ENCODE measurements around the gene PGLYRP1. TPM values are rescaled to one million over a fixed set of nuclear protein-coding genes. Genes with fewer than 3 reads are reported as not detected.

The PGLYRP1 gene
- total and polyA plus RNA-seq, 4 donors: 0.25 to 13.9 (median 0.76) TPM

DNA sequence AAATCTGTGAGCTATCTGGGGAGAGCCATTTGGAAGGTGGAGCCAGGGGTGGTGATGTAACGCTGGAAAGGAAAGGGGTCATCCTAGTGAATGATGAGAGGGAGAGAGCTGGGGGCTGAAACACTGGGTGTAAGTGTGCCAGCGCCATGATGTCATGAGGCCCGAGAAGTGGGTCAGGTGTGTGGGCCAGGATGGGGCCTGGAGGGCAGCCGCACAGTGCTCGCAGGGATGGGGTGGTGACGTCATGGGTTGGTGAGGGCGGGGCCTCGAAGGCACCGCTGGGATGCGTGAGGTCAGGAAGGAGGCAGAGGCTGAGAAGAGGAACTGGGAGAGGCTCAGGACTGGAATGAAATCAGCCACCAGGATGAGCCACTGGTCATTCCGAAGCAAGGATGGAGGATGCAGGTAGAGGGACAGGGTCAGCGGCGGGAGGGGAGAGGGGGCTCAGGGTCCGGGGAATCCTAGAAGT, 23.2 kb downstream of the PGLYRP1 start:
- no peak for DNase-seq (ENCODE audit: low spot score)
- no peak for TF ChIP-seq TAF1 (conservative IDR thresholded peaks at IDR 0.05)
- no peak for TF ChIP-seq FOXA2 (IDR thresholded peaks at IDR 0.05)
- no peak for TF ChIP-seq HNF4G (IDR thresholded peaks at IDR 0.05)
- TF ChIP-seq, protein P1, sequence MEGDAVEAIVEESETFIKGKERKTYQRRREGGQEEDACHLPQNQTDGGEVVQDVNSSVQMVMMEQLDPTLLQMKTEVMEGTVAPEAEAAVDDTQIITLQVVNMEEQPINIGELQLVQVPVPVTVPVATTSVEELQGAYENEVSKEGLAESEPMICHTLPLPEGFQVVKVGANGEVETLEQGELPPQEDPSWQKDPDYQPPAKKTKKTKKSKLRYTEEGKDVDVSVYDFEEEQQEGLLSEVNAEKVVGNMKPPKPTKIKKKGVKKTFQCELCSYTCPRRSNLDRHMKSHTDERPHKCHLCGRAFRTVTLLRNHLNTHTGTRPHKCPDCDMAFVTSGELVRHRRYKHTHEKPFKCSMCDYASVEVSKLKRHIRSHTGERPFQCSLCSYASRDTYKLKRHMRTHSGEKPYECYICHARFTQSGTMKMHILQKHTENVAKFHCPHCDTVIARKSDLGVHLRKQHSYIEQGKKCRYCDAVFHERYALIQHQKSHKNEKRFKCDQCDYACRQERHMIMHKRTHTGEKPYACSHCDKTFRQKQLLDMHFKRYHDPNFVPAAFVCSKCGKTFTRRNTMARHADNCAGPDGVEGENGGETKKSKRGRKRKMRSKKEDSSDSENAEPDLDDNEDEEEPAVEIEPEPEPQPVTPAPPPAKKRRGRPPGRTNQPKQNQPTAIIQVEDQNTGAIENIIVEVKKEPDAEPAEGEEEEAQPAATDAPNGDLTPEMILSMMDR (IDR thresholded peaks at IDR 0.05; ENCODE audit: low read depth, low read length, missing input control): no peak
- TF ChIP-seq ATF3 (IDR thresholded peaks at IDR 0.05): no peak
- no peak for TF ChIP-seq SP1 (IDR thresholded peaks at IDR 0.05)
- no peak for TF ChIP-seq ZBTB33 (IDR thresholded peaks at IDR 0.05)
- TF ChIP-seq RAD21 (IDR thresholded peaks at IDR 0.05): no peak
- TF ChIP-seq, protein P2, sequence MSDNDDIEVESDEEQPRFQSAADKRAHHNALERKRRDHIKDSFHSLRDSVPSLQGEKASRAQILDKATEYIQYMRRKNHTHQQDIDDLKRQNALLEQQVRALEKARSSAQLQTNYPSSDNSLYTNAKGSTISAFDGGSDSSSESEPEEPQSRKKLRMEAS (IDR thresholded peaks at IDR 0.05): no peak
- H3K27me3 ChIP-seq (ENCODE audit: control insufficient read depth in 4 of 4, insufficient read depth in 4 of 4, low read length in 3 of 4): no peaks in the 10 kb centered on the region
- H3K9ac ChIP-seq (ENCODE audit: low read depth in 1 of 2, low read length in 2 of 2): no peak overlapping the region
- H3K4me1 ChIP-seq (ENCODE audit: control insufficient read depth in 4 of 4, insufficient read depth in 4 of 4, low read length in 3 of 4): peaks cover 0 to 13% (median 7%) of the 10 kb centered on the region in 4 donors
- H3K36me3 ChIP-seq (ENCODE audit: control insufficient read depth in 4 of 4, insufficient read depth in 3 of 4, low read depth in 1 of 4, low read length in 3 of 4): peaks cover 0 to 6% (median 1%) of the 10 kb centered on the region in 4 donors
- 29% methylated on average over 14 of the region's 14 CpGs for WGBS
- H3K9me3 ChIP-seq (ENCODE audit: control insufficient read depth in 4 of 4, low read length in 3 of 4): no peaks in the 10 kb centered on the region
- H3K27ac ChIP-seq (ENCODE audit: low read depth in 1 of 2, low read length in 2 of 2): no peak overlapping the region
- no peak overlapping the region for H3K4me3 ChIP-seq (ENCODE audit: low read depth in 1 of 3, low read length in 3 of 3)

GRCh38 chr19:45998834-45999233, 24.0 kb downstream of the PGLYRP1 start:
- Histone ChIP-seq H3K4me1 (ENCODE audit: control insufficient read depth in 4 of 4, insufficient read depth in 4 of 4, low read length in 3 of 4) (peaks cover 0 to 17% (median 8%) of the 10 kb centered on the region in 4 donors), H3K9me3 (ENCODE audit: control insufficient read depth in 4 of 4, low read length in 3 of 4) (no peaks in the 10 kb centered on the region), H3K27me3 (ENCODE audit: control insufficient read depth in 4 of 4, insufficient read depth in 4 of 4, low read length in 3 of 4) (no peaks in the 10 kb centered on the region), H3K4me3 (ENCODE audit: low read depth in 1 of 3, low read length in 3 of 3) (no peak overlapping the region), H3K27ac (ENCODE audit: low read depth in 1 of 2, low read length in 2 of 2) (no peak overlapping the region), H3K9ac (ENCODE audit: low read depth in 1 of 2, low read length in 2 of 2) (no peak overlapping the region), H3K36me3 (ENCODE audit: control insufficient read depth in 4 of 4, insufficient read depth in 3 of 4, low read depth in 1 of 4, low read length in 3 of 4) (peaks cover 0 to 6% (median 1%) of the 10 kb centered on the region in 4 donors)
- DNase-seq (ENCODE audit: low spot score): no peak
- TF ChIP-seq RAD21 (IDR thresholded peaks at IDR 0.05) (no peak), TAF1 (conservative IDR thresholded peaks at IDR 0.05) (no peak), ATF3 (IDR thresholded peaks at IDR 0.05) (no peak), EGR1 (IDR thresholded peaks at IDR 0.05; ENCODE audit: low read depth in 2 of 2) (no peak), ZBTB33 (IDR thresholded peaks at IDR 0.05) (no peak), HNF4G (IDR thresholded peaks at IDR 0.05) (no peak), GABPA (IDR thresholded peaks at IDR 0.05 in 1 of 2, conservative IDR thresholded peaks at IDR 0.05 in 1 of 2) (no peak), SP1 (IDR thresholded peaks at IDR 0.05) (no peak), FOXA2 (IDR thresholded peaks at IDR 0.05) (no peak), NR2F2 (IDR thresholded peaks at IDR 0.05) (no peak), JUND (IDR thresholded peaks at IDR 0.05) (no peak), YY1 (IDR thresholded peaks at IDR 0.05) (no peak), HNF4A (conservative IDR thresholded peaks at IDR 0.05) (no peak), RXRA (IDR thresholded peaks at IDR 0.05) (no peak), FOXA1 (IDR thresholded peaks at IDR 0.05) (no peak)
- TF ChIP-seq, protein P1 (IDR thresholded peaks at IDR 0.05; ENCODE audit: low read depth, low read length, missing input control): no peak
- TF ChIP-seq, protein P2 (IDR thresholded peaks at IDR 0.05): no peak
- TF ChIP-seq, protein P3, sequence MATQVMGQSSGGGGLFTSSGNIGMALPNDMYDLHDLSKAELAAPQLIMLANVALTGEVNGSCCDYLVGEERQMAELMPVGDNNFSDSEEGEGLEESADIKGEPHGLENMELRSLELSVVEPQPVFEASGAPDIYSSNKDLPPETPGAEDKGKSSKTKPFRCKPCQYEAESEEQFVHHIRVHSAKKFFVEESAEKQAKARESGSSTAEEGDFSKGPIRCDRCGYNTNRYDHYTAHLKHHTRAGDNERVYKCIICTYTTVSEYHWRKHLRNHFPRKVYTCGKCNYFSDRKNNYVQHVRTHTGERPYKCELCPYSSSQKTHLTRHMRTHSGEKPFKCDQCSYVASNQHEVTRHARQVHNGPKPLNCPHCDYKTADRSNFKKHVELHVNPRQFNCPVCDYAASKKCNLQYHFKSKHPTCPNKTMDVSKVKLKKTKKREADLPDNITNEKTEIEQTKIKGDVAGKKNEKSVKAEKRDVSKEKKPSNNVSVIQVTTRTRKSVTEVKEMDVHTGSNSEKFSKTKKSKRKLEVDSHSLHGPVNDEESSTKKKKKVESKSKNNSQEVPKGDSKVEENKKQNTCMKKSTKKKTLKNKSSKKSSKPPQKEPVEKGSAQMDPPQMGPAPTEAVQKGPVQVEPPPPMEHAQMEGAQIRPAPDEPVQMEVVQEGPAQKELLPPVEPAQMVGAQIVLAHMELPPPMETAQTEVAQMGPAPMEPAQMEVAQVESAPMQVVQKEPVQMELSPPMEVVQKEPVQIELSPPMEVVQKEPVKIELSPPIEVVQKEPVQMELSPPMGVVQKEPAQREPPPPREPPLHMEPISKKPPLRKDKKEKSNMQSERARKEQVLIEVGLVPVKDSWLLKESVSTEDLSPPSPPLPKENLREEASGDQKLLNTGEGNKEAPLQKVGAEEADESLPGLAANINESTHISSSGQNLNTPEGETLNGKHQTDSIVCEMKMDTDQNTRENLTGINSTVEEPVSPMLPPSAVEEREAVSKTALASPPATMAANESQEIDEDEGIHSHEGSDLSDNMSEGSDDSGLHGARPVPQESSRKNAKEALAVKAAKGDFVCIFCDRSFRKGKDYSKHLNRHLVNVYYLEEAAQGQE (IDR thresholded peaks at IDR 0.05): no peak
- WGBS: 96% methylated on average over 4 of the region's 4 CpGs

Measured in liver (tissue), 9 donors.